Fibroblast of the aortic adventitia (primary cell): Measurements from ENCODE around the gene CCDC174. TPM values are rescaled to one million over a fixed set of nuclear protein-coding genes. Genes with fewer than 3 reads are reported as not detected.

Experiments used
- DNase-seq: peaks from one replicate; pipeline ENCODE4 v3.0.0-alpha.2; 2010; ENCODE audit warnings: low read depth
- H3K4me3 ChIP-seq: 2 replicates; pipeline ENCODE4 v1.5.1; 2011; ENCODE audit warnings: low read depth, mild to moderate bottlenecking, control low read depth, low read length, moderate library complexity
- CTCF ChIP-seq: IDR thresholded peaks from 2 replicates; pipeline ENCODE4 v1.5.1; 2011; ENCODE audit warnings: mild to moderate bottlenecking, low read length, control low read depth, inconsistent platforms; ENCODE audit not compliant: insufficient read depth
- total RNA-seq: library from RNA; depleted of rRNA; stranded (reverse); fragments of >200 nt; gene quantifications from 2 replicates; pipeline ENCODE4 v1.2.3, GENCODE V29; 2012; ENCODE audit warnings: low replicate concordance

CCDC174 gene
- total RNA-seq, 1 donor = 11.5 TPM

- no peak for TF ChIP-seq CTCF
- no peak overlapping the region for H3K4me3 ChIP-seq
- no peak for DNase-seq
Measured at GRCh38 chr3:14625443-14625842, 26.1 kb upstream of the CCDC174 start.

- H3K4me3 ChIP-seq = no peak overlapping the region
- no peak for TF ChIP-seq CTCF
- DNase-seq = no peak
Measured at GRCh38 chr3:14627815-14628214, 23.7 kb upstream of the CCDC174 start.

- no peak overlapping the region for H3K4me3 ChIP-seq
- TF ChIP-seq CTCF = no peak
- no peak for DNase-seq
Measured at GRCh38 chr3:14628406-14628805, 23.2 kb upstream of the CCDC174 start.

- DNase-seq = no peak
- H3K4me3 ChIP-seq = no peak overlapping the region
- no peak for TF ChIP-seq CTCF
Measured at GRCh38 chr3:14630404-14631100, 21.0 kb upstream of the CCDC174 start.

GRCh38 chr3:14631101-14631497, 20.5 kb upstream of the CCDC174 start:
- TF ChIP-seq CTCF = no peak
- no peak overlapping the region for H3K4me3 ChIP-seq
- no peak for DNase-seq

GRCh38 chr3:14631687-14632441, 19.7 kb upstream of the CCDC174 start:
- TF ChIP-seq CTCF = no peak
- no peak for DNase-seq
- no peak overlapping the region for H3K4me3 ChIP-seq
